Endodermal cell (in vitro differentiated cells): ENCODE results near the gene AKT3. TPM values are rescaled to one million over a fixed set of nuclear protein-coding genes. Genes with fewer than 3 reads are reported as not detected.

Source experiments
- DNase-seq: peaks from one replicate; pipeline ENCODE4 v3.0.0-alpha.2; 2017
- H3K27ac ChIP-seq: 2 replicates; pipeline ENCODE4 v1.5.1; 2013; ENCODE audit warnings: mild to moderate bottlenecking, low read depth, low read length, moderate library complexity
- H3K27me3 ChIP-seq: 2 replicates; pipeline ENCODE4 v1.6.1; 2013; ENCODE audit warnings: mild to moderate bottlenecking, low read length, moderate library complexity; ENCODE audit not compliant: insufficient read depth, control insufficient read depth, poor library complexity, severe bottlenecking
- H3K36me3 ChIP-seq: 2 replicates; pipeline ENCODE4 v1.7.0; 2013; ENCODE audit warnings: mild to moderate bottlenecking, low read length, moderate library complexity; ENCODE audit not compliant: control insufficient read depth, insufficient read depth
- H3K4me1 ChIP-seq: one replicate; pipeline ENCODE4 v1.7.0; 2013; ENCODE audit warnings: low read length; ENCODE audit not compliant: control insufficient read depth, insufficient read depth
- H3K4me3 ChIP-seq: 2 replicates; pipeline ENCODE4 v1.5.1; 2013; ENCODE audit warnings: mild to moderate bottlenecking, low read length, moderate library complexity
- H3K9ac ChIP-seq: 2 replicates; pipeline ENCODE4 v1.6.1; 2013; ENCODE audit warnings: mild to moderate bottlenecking, low read length, moderate library complexity; ENCODE audit not compliant: poor library complexity, severe bottlenecking; ENCODE audit errors: extremely low read depth
- H3K9me3 ChIP-seq: 2 replicates; pipeline ENCODE4 v1.6.1; 2013; ENCODE audit warnings: mild to moderate bottlenecking, low read length, moderate library complexity; ENCODE audit not compliant: control insufficient read depth
- H3K27ac Mint-ChIP-seq: 2 replicates; pipeline ENCODE4 v1.8.0; 2020; ENCODE audit warnings: mixed read lengths
- H3K27me3 Mint-ChIP-seq: 2 replicates; pipeline ENCODE4 v1.8.0; 2021; ENCODE audit warnings: mild to moderate bottlenecking, mixed read lengths; ENCODE audit not compliant: insufficient read depth
- H3K36me3 Mint-ChIP-seq: 2 replicates; pipeline ENCODE4 v1.8.0; 2020; ENCODE audit warnings: low read depth, mixed read lengths
- H3K4me1 Mint-ChIP-seq: 2 replicates; pipeline ENCODE4 v1.8.0; 2020; ENCODE audit warnings: mixed read lengths
- H3K4me3 Mint-ChIP-seq: 2 replicates; pipeline ENCODE4 v1.8.0; 2020; ENCODE audit warnings: mild to moderate bottlenecking, moderate library complexity, mixed read lengths
- H3K9me3 Mint-ChIP-seq: 2 replicates; pipeline ENCODE4 v1.8.0; 2020; ENCODE audit warnings: mild to moderate bottlenecking, mixed read lengths
- WGBS, 2 experiments: methylation state at CpG; one replicate each; pipeline versions ENCODE4 v1.1.5 to v1.1.7; 2013; ENCODE audit warnings: missing lambda C conversion rate in 2 of 2, mixed read lengths in 1 of 2; ENCODE audit not compliant: insufficient coverage in 1 of 2, insufficient read length in 1 of 2; 5-methylcytosine and 5-hydroxymethylcytosine counted together
- total RNA-seq, 2 donors: library from RNA; stranded (reverse); fragmentation: NEBNext Ultra II Directional in 1 of 2; extraction: Animal tissue kit (Norgen Biotek cat#: 25700) in 1 of 2; gene quantifications; 2 replicates in 1 of 2; 3 replicates in 1 of 2; pipeline ENCODE4 v1.2.1, GENCODE V29; 2021
- TF ChIP-seq, protein P1 (sequence below): fragments of 200-600 bp; sonication (generic); conservative IDR thresholded peaks from 2 replicates; pipeline ENCODE4 v1.5.0; 2021; ENCODE audit warnings: antibody characterized with exemption, mild to moderate bottlenecking

The AKT3 gene
- total RNA-seq, 2 donors from 2014 or later, result 38.2 to 49.1 TPM

DNA sequence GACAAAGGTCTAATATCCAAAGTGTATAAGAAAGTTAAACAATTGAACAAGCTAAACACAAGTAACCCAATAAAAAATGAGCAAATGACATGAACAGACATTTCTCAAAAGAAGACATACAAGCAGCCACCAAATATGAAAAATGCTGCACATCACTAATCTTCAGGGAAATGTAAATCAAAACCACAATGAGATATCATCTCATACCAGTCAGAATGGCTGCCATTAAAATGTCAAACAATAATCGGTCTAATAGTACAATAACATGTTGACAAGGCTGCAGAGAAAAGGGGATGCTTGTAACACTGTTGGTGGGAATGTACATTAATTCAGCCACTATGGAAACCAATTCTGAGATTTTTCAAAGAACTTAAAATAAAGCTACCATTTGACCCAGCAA is 264.1 kb downstream of the AKT3 start:
- Histone ChIP-seq H3K9me3 (peaks cover 8% of the 10 kb centered on the region), H3K4me1 (no peaks in the 10 kb centered on the region), H3K27ac (no peak overlapping the region), H3K36me3 (no peaks in the 10 kb centered on the region), H3K9ac (no peak overlapping the region), H3K4me3 (no peak overlapping the region), H3K27me3 (no peaks in the 10 kb centered on the region)
- Mint-ChIP-seq H3K27me3 (no peaks in the 10 kb centered on the region), H3K36me3 (peaks cover 18% of the 10 kb centered on the region), H3K4me1 (no peaks in the 10 kb centered on the region), H3K4me3 (no peak overlapping the region), H3K27ac (no peak overlapping the region), H3K9me3 (peaks cover 20% of the 10 kb centered on the region)
- 100% methylated on average over 1 of the region's 1 CpG; no CpG with 5 or more reads in 1 of the 2 experiments for WGBS, 2 experiments
- DNase-seq, result no peak
- TF ChIP-seq, protein P1, sequence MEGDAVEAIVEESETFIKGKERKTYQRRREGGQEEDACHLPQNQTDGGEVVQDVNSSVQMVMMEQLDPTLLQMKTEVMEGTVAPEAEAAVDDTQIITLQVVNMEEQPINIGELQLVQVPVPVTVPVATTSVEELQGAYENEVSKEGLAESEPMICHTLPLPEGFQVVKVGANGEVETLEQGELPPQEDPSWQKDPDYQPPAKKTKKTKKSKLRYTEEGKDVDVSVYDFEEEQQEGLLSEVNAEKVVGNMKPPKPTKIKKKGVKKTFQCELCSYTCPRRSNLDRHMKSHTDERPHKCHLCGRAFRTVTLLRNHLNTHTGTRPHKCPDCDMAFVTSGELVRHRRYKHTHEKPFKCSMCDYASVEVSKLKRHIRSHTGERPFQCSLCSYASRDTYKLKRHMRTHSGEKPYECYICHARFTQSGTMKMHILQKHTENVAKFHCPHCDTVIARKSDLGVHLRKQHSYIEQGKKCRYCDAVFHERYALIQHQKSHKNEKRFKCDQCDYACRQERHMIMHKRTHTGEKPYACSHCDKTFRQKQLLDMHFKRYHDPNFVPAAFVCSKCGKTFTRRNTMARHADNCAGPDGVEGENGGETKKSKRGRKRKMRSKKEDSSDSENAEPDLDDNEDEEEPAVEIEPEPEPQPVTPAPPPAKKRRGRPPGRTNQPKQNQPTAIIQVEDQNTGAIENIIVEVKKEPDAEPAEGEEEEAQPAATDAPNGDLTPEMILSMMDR, result no peak

DNA sequence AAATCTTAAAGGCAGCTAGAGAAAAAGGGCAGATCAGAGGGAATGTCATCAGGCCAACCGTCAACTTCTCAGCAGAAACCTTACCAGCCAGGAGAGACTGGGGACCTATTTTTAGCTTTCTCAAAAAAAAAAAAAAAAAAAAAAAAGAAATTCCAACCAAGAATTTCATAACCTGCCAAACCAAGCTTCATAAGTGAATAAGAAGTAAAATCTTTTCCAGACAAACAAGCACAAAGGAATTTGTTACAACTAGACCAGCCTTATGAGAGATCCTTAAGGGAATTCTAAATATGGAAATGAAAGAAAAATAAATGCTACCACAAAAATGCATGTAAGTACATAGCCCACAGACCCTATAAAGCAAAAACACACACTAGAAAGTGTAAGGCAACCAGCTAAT is 267.7 kb downstream of the AKT3 start:
- no peak overlapping the region for H3K9ac ChIP-seq
- no peak overlapping the region for H3K27ac ChIP-seq
- Mint-ChIP-seq H3K9me3 (peaks cover 20% of the 10 kb centered on the region), H3K4me1 (no peaks in the 10 kb centered on the region), H3K36me3 (peaks cover 19% of the 10 kb centered on the region), H3K27ac (no peak overlapping the region), H3K27me3 (no peaks in the 10 kb centered on the region), H3K4me3 (no peak overlapping the region)
- no peak for DNase-seq
- peaks cover 8% of the 10 kb centered on the region for H3K9me3 ChIP-seq
- H3K27me3 ChIP-seq, result no peaks in the 10 kb centered on the region
- TF ChIP-seq, protein P1, result no peak
- 88 to 100% methylated on average over 1 of the region's 1 CpG for WGBS, 2 experiments
- H3K36me3 ChIP-seq, result no peaks in the 10 kb centered on the region
- H3K4me1 ChIP-seq, result no peaks in the 10 kb centered on the region
- no peak overlapping the region for H3K4me3 ChIP-seq

DNA sequence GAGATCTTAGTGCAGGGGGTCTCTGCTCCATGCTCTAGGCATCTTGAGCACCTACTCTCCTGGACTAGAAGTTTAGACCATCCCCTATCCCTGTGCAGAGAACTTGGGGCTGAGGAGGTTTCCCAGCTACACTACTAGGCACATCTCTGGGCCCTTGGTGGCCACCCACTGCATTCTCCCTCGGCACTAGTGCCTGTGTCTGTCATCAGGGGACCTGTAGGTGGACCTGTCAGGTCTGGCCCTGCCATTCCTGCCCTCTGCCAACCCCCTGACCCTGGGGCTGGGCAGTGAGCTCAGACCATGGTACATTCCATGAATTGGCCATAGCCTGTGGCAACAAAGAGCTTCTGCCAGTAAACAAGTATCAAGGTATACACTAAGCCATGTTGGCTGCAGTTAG is 269.1 kb downstream of the AKT3 start:
- WGBS, 2 experiments, result 84 to 100% methylated on average over 1 of the region's 1 CpG
- Histone ChIP-seq H3K9me3 (peaks cover 8% of the 10 kb centered on the region), H3K27ac (no peak overlapping the region), H3K36me3 (no peaks in the 10 kb centered on the region), H3K9ac (no peak overlapping the region), H3K4me3 (no peak overlapping the region), H3K4me1 (no peaks in the 10 kb centered on the region), H3K27me3 (no peaks in the 10 kb centered on the region)
- H3K4me3 Mint-ChIP-seq, result no peak overlapping the region
- H3K4me1 Mint-ChIP-seq, result no peaks in the 10 kb centered on the region
- peaks cover 20% of the 10 kb centered on the region for H3K9me3 Mint-ChIP-seq
- TF ChIP-seq, protein P1, result no peak
- peaks cover 14% of the 10 kb centered on the region for H3K36me3 Mint-ChIP-seq
- no peak overlapping the region for H3K27ac Mint-ChIP-seq
- no peaks in the 10 kb centered on the region for H3K27me3 Mint-ChIP-seq
- no peak for DNase-seq
